SIG-M5 (cell line): ENCODE measurements around the gene MCF2L.
"Not testable (repeated sequence)": the region's sequence is repeated elsewhere in the genome, so short reads cannot be mapped to it uniquely, and the experiment has no call there.

Experiments used
- DNase-seq: peaks from one replicate; lab custom pipeline; 2025; lab: John Stamatoyannopoulos, UW

MCF2L gene

GRCh38 chr13:113050734-113051431 lies 81.9 kb downstream of the MCF2L start:
- no peak for DNase-seq

DNA sequence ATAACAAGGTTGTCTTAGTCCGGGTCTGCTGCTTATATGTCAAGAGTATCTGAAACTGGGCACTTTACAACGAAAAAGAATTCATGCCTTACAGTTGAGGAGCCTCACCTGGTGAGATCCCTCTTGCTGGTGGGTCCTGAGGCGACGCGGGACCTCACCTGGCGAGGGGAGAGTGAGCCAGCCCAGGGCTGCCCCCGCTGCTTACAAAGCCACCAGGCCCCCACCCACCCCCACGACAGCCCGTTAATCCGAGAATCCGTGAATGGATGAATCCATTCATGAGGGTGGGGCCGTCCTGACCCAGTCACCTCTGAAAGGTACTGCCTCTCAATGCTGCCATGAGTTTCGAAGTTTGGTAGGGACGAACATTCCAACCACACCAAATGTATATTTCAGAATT lies 82.6 kb downstream of the MCF2L start:
- DNase-seq = no peak

- DNase-seq = no peak
These were observed 83.2 kb downstream of the MCF2L start for GRCh38 chr13:113052206-113052605.

DNA sequence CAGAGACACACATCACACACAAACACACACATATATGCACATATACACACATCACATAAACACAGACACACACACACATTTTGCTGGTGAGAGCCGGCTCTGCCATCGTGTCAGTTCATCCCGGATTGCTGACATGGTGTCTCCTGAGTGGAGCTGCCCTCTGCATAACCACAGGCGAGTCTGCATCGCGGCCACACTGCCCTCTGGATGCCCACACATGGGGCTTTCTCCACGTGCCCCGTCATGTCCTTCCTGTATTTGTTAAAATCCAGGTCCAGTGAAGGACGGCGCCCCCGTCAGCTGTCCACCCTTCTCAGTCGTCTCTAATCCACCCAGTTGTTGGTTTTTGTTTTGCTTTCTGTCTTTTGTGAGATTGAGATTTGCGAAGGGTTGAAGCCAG lies 84.0 kb downstream of the MCF2L start:
- DNase-seq = no peak

GRCh38 chr13:113053376-113053775 lies 84.4 kb downstream of the MCF2L start:
- no peak for DNase-seq

DNA sequence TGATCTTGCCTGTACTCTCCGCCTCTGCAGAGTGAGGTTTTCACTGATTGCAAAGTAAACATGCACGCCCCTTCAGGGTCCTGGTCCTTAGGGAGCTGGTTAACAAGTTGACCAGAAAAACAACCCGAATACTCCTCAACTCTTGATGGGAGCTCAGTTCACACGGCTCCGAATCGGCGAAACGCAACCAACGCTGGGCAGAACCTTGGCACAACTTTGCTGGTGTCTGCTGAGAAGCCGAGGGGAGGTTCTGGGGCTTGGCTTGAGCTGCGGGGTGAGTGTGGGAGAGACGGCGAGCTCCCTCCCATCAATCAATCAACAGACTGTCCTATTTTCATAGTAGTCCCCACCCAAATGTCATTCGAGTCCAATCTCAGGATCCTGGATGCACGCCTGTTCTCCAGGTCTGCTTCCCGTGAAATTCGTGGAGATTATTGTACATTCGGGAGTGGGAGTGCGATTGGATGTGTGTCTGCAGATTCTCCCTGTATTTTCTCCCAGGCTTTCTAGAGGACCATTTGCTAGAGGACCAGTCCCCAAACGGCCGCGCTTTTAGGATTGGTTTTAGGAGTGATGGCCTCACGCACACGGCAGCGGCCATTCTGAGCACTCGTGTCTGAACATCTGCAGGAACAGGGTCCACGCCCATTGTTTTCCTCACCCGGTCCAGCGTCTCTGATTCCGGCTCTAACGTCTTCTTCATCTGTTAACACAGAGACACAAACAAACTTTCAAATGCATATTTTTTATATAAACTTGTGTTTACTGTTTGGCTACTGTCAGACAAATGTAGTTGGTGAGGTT lies 85.0 kb downstream of the MCF2L start:
- no peak for DNase-seq

- DNase-seq = no peak
These were observed 88.1 kb downstream of the MCF2L start for GRCh38 chr13:113057084-113057483.

DNA sequence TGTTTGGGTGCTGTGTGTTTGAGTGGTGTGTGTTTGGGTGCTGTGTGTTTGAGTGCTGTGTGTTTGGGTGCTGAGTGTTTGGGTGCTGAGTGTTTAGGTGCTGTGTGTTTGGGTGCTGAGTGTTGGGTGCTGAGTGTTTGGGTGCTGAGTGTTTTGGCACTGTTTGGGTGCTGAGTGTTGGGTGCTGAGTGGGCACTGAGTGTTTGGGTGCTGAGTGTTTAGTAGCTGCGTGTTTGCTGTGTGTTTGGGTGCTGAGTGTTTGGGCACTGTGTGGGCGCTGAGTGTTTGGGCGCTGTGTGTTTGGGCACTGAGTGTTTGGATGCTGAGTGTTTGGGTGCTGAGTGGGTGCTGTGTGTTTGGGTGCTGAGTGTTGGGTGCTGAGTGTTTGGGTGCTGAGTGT lies 88.5 kb downstream of the MCF2L start:
- DNase-seq = not testable (repeated sequence)

- no peak for DNase-seq
These were observed 89.3 kb downstream of the MCF2L start for GRCh38 chr13:113058129-113058987.

- no peak for DNase-seq
These were observed 90.2 kb downstream of the MCF2L start for GRCh38 chr13:113058988-113059850.

DNA sequence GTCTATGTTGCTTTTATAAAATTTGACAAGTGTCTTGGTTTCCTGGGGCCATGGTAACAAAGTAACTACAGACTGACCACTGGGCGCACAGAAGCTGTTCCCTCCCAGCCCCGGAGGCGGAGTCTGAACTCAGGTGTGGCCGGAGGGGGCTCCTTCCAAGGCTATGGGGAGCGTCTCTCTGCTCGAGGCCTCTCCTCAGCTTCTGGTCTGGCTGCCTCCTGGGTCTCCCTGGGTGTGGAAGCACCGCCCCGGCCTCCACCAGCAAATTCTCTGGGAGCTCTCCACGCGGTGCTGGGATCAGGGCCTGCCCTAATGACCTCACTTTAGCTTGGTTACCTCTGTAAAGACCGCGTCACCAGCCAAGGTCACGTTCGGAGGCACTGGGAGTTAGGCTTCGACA lies 90.9 kb downstream of the MCF2L start:
- no peak for DNase-seq

GRCh38 chr13:113060557-113061270 lies 91.7 kb downstream of the MCF2L start:
- no peak for DNase-seq

- DNase-seq = no peak
These were observed 92.2 kb downstream of the MCF2L start for GRCh38 chr13:113061271-113061625.

GRCh38 chr13:113061796-113062425 lies 92.9 kb downstream of the MCF2L start:
- no peak for DNase-seq

DNA sequence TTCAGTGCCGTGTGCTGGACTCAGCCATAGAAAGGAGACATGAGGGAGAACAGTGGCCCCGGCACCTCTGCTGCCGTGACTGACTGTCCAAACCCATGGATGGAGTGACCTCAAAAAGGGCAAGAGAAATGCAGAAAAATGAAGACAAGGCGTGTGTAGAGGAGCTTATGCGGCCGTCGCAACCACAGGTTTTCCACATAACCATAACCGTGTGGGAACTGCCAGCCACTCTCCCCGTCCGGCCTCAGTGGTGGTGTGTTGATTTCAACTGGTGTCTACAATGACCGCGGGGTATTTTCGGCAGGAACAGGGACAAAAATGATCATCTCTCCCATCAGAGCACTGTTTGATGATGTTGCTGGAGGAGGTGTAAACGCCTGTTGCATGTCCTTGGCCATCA lies 93.7 kb downstream of the MCF2L start:
- no peak for DNase-seq

DNA sequence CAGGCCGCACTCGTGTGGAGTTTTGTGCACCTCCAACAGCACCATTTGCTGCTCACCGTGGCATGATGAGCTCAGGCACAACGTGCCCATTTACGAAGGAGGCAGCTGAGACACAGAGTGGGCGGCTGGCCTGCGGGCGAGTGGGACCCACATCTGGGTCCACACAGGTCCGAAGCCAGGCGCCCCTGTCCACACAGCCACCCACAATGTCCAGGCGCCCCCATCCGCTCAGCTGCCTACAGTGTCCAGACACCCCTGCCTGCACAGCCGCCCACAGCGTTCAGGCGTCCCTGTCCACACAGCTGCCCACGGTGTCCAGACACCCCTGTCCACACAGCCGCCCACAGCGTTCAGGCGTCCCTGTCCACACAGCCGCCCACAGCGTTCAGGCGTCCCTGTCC lies 94.1 kb downstream of the MCF2L start:
- DNase-seq = no peak

GRCh38 chr13:113064000-113064533 lies 95.1 kb downstream of the MCF2L start:
- no peak for DNase-seq

DNA sequence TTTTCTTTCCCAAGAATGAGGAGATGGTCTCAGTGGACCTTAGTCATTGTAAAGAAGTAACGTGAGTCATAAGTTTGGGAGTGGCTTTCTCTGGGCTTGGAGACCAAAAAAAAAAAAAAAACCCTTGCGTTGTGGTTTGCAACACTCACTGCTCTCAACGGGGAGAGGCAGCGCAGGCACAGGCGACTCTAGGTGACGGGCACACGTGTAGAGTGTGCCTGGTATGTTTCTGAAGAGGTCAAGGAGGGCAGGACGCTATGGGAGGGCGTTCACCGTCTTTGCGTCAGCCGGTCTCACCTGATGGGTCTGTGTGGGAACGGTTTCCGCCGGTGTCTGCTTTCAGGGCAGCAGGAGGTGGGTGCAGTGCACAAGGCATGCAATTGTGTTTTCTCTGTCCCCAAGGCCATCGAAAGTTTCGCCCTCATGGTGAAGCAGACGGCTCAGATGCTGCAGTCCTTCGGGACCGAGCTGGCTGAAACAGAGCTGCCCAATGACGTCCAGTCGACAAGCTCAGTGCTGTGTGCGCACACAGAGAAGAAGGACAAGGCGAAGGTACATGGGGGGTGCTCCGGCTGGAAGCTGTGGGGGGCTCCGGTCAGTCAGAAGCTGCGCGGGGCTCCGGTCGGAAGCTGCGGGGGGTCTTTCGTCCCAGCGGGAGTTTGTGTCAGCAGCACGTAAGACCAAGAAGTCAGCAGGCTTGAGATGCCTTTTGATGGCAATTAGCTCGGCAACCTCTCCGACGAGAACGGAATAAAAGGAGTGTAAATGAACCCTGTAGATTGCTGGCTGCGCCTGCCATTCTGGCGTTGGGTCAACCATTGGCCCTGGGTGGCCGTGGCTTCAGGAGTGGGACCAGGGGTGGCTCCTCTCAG lies 95.8 kb downstream of the MCF2L start:
- no peak for DNase-seq

GRCh38 chr13:113065406-113066141 lies 96.6 kb downstream of the MCF2L start:
- no peak for DNase-seq
